Peyer's patch (tissue), 4 donors: ENCODE measurements around the gene BRF1. TPM values are rescaled to one million over a fixed set of nuclear protein-coding genes. Genes with fewer than 3 reads are reported as not detected.

Source experiments
- DNase-seq, 3 donors: peaks; one replicate each; pipeline ENCODE4 v3.0.0-alpha.2; 2017 to 2019
- H3K27ac ChIP-seq, 4 donors: fragments of 200-600 bp; sonication (generic); one replicate each; pipeline ENCODE4 v1.5.1; 2016 to 2019
- H3K27me3 ChIP-seq, 2 donors: fragments of 200-600 bp; sonication (generic); one replicate each; pipeline ENCODE4 v1.5.1; 2019
- H3K36me3 ChIP-seq, 3 donors: fragments of 200-600 bp; sonication (generic); one replicate each; pipeline ENCODE4 v1.5.1; 2016 to 2019
- H3K4me1 ChIP-seq, 4 donors: fragments of 200-600 bp; sonication (generic); one replicate each; pipeline ENCODE4 v1.5.1; 2016 to 2019
- H3K4me3 ChIP-seq, 4 donors: fragments of 200-600 bp; sonication (generic); 1 replicate in 3 of 4; 2 replicates in 1 of 4; pipeline ENCODE4 v1.5.1; 2016 to 2019; ENCODE audit warnings: mild to moderate bottlenecking in 1 of 4
- H3K9me3 ChIP-seq, 4 donors: fragments of 200-600 bp; sonication (generic); one replicate each; pipeline ENCODE4 v1.5.1; 2016 to 2019; ENCODE audit warnings: mild to moderate bottlenecking in 1 of 4
- CTCF ChIP-seq, 6 experiments: fragments of 450-650 bp in 4 of 6; fragments of 200-600 bp in 2 of 6; sonication (generic) in 1 of 6; IDR thresholded peaks; one replicate each; pipeline ENCODE4 v1.5.1; 2017 to 2019; ENCODE audit warnings: antibody characterized with exemption in 6 of 6, mild to moderate bottlenecking in 3 of 6, moderate library complexity in 1 of 6
- POLR2A ChIP-seq, 2 donors: fragments of 450-650 bp; IDR thresholded peaks; one replicate each; pipeline ENCODE4 v1.5.1; 2017; ENCODE audit warnings: antibody characterized with exemption in 2 of 2, mild to moderate bottlenecking in 2 of 2, moderate library complexity in 2 of 2
- total RNA-seq, 4 donors: library from RNA; depleted of rRNA; stranded (reverse); fragments of >200 nt; gene quantifications; one replicate each; pipeline ENCODE4 v1.1.0, GENCODE V29; 2016

Gene BRF1
- total RNA-seq, 4 donors from 2014 or later, result 40.8 to 112 (median 90.3) TPM

DNA sequence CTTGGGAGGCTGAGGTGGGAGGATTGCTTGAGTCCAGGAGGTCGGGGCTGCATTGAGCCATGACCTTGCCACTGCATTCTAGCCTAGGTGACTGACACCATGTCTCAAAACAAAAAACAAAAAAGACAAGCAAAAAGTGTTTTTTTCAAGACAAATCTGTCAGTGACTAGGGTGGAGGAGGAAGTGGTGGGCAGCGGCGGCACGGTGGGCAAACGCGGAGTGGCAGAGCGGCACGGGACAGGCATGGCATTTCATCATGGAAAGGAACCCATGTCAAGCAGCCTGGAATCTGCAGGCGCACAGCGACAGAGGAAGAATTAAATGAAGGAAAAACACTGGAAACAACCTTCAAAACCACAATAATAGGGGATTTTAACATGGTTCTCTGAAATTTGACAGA, 56.5 kb downstream of the BRF1 start:
- H3K9me3 ChIP-seq, result no peaks in the 10 kb centered on the region
- peaks cover 3 to 13% (median 10%) of the 10 kb centered on the region in 4 donors for H3K4me1 ChIP-seq
- H3K27me3 ChIP-seq, result no peaks in the 10 kb centered on the region
- no peak for DNase-seq
- no peak for TF ChIP-seq CTCF (IDR thresholded peaks at IDR 0.05)
- TF ChIP-seq POLR2A (IDR thresholded peaks at IDR 0.05), result no peak
- no peak overlapping the region for H3K4me3 ChIP-seq
- no peak overlapping the region for H3K27ac ChIP-seq
- peaks cover 0 to 6% (median 0%) of the 10 kb centered on the region in 3 donors for H3K36me3 ChIP-seq

DNA sequence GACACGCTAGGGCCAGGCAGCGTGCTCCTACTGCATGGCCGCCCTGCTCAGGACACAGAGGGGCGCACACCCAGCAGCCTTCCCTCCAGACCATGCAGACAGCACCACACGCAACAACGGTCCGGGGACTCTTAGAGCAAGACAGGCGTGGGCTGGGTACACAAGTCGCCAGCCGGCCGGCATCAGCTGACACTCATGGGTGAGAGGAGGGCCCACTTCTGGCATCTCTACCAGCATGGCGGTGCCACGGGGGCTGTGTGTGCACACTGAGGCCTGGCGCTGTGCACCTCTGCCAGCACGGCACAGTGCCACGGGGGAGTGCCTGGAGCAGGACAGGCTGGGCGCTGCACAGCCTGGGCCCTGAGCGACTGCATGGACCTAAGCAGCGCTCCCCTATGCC, 59.2 kb downstream of the BRF1 start:
- no peak for DNase-seq
- Histone ChIP-seq H3K27ac (no peak overlapping the region), H3K9me3 (no peaks in the 10 kb centered on the region), H3K4me1 (no peaks in the 10 kb centered on the region), H3K36me3 (peaks cover 0 to 6% (median 0%) of the 10 kb centered on the region in 3 donors), H3K27me3 (no peaks in the 10 kb centered on the region), H3K4me3 (no peak overlapping the region)
- no peak for TF ChIP-seq CTCF (IDR thresholded peaks at IDR 0.05)
- no peak for TF ChIP-seq POLR2A (IDR thresholded peaks at IDR 0.05)

GRCh38 chr14:105240811-105241576, 59.8 kb downstream of the BRF1 start:
- TF ChIP-seq CTCF (IDR thresholded peaks at IDR 0.05), result no peak
- no peak for TF ChIP-seq POLR2A (IDR thresholded peaks at IDR 0.05)
- no peaks in the 10 kb centered on the region for H3K9me3 ChIP-seq
- H3K27me3 ChIP-seq, result no peaks in the 10 kb centered on the region
- DNase-seq, result no peak
- no peaks in the 10 kb centered on the region for H3K4me1 ChIP-seq
- H3K36me3 ChIP-seq, result peaks cover 0 to 6% (median 0%) of the 10 kb centered on the region in 3 donors
- H3K4me3 ChIP-seq, result no peak overlapping the region
- no peak overlapping the region for H3K27ac ChIP-seq

DNA sequence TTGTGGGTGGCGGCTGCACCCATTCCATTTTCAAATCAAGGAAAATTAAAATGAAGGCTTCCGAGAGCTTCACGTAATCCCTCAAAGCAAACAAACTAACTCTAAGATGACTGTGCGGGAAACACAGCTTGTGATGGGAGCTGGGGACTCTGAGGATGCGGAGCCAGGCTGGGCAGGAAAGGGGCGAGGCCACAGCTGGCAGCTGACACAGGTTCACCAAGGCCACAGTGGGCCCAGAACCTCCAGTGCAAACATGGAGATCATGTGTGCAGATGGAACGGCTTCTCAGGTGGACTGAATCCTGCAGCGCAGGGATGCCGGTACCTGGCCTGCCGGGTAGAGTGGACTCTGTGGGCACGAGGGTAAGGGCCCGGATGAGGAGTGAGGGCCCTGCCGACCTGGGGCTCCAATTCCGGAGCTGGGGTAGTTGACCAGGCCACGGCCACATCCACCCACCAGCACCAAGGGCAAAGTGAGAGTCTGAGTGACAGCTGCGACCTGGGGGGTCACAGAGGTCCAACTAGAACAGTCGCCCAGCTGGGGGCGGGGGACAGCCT, 71.6 kb downstream of the BRF1 start:
- TF ChIP-seq POLR2A (IDR thresholded peaks at IDR 0.05) (no peak), CTCF (IDR thresholded peaks at IDR 0.05) (no peak)
- no peak overlapping the region for H3K27ac ChIP-seq
- H3K4me1 ChIP-seq, result no peaks in the 10 kb centered on the region
- H3K36me3 ChIP-seq, result peaks cover 0 to 29% (median 0%) of the 10 kb centered on the region in 3 donors
- no peak for DNase-seq
- no peaks in the 10 kb centered on the region for H3K9me3 ChIP-seq
- H3K27me3 ChIP-seq, result no peaks in the 10 kb centered on the region
- H3K4me3 ChIP-seq, result no peak overlapping the region

DNA sequence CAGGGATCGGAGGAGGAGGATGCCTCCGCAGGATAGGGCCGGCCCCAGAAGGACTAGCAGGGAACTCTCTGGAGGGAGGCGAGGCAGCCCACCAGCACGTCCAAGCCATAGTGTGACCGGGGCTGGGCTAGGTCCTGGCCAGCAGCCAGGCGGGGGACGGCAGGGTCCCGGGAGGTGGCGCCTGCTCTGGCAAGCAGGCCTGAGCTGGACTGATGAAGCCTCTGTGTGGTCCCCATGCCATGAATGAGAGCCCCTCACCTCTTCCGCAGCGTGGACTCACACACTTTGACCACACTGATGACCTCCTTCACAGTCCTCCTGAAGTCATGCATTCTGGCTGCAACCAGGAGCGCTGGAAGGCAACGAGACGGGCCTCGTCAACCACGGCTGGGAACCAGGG, 72.2 kb downstream of the BRF1 start:
- H3K4me3 ChIP-seq, result no peak overlapping the region
- no peaks in the 10 kb centered on the region for H3K27me3 ChIP-seq
- H3K27ac ChIP-seq, result no peak overlapping the region
- TF ChIP-seq CTCF (IDR thresholded peaks at IDR 0.05) (no peak), POLR2A (IDR thresholded peaks at IDR 0.05) (no peak)
- no peaks in the 10 kb centered on the region for H3K9me3 ChIP-seq
- DNase-seq, result no peak
- no peaks in the 10 kb centered on the region for H3K4me1 ChIP-seq
- peaks cover 0 to 29% (median 0%) of the 10 kb centered on the region in 3 donors for H3K36me3 ChIP-seq
